Amygdala (tissue), 56 donors: ENCODE measurements around the gene DGKK.

Source experiments
- DNase-seq, 56 donors: peaks; one replicate each; lab custom pipeline; 2025; lab: John Stamatoyannopoulos, UW

The DGKK gene

GRCh38 chrX:50470103-50471031 is at the start of gene DGKK:
DGKK (minus strand) TSS chrX:50470825; CDS start chrX:50470678, 147 bp downstream.
- no peak for DNase-seq

- DNase-seq, result no peak
These were observed 44.2 kb upstream of the DGKK start for GRCh38 chrX:50514811-50515210.

GRCh38 chrX:50497114-50497513 is 26.5 kb upstream of the DGKK start:
- no peak for DNase-seq

- no peak for DNase-seq
These were observed 25.0 kb upstream of the DGKK start for GRCh38 chrX:50495616-50496015.

- no peak for DNase-seq
These were observed 22.1 kb upstream of the DGKK start for GRCh38 chrX:50492720-50493119.

GRCh38 chrX:50484662-50485061 is 14.0 kb upstream of the DGKK start:
- DNase-seq, result no peak

- no peak for DNase-seq
These were observed 12.7 kb upstream of the DGKK start for GRCh38 chrX:50483283-50483682.

- DNase-seq, result no peak
These were observed 4.6 kb upstream of the DGKK start for GRCh38 chrX:50475208-50475607.

GRCh38 chrX:50471390-50471789 is 765 bp upstream of the DGKK start:
- DNase-seq, result peak in 1 of 56 donors; percentile 3

GRCh38 chrX:50469206-50469605 is 1.4 kb downstream of the DGKK start:
- no peak for DNase-seq

- DNase-seq, result no peak
These were observed 11.0 kb downstream of the DGKK start for GRCh38 chrX:50459615-50460014.

GRCh38 chrX:50458483-50458882 is 12.1 kb downstream of the DGKK start:
- no peak for DNase-seq

GRCh38 chrX:50456712-50457484 is 13.7 kb downstream of the DGKK start:
- DNase-seq, result no peak

- no peak for DNase-seq
These were observed 17.8 kb downstream of the DGKK start for GRCh38 chrX:50452782-50453181.

GRCh38 chrX:50450324-50450723 is 20.3 kb downstream of the DGKK start:
- no peak for DNase-seq

- no peak for DNase-seq
These were observed 22.1 kb downstream of the DGKK start for GRCh38 chrX:50448565-50448964.

GRCh38 chrX:50447535-50447934 is 23.1 kb downstream of the DGKK start:
- DNase-seq, result no peak

- DNase-seq, result no peak
These were observed 28.1 kb downstream of the DGKK start for GRCh38 chrX:50442426-50443116.

GRCh38 chrX:50436797-50437196 is 33.8 kb downstream of the DGKK start:
- no peak for DNase-seq

- no peak for DNase-seq
These were observed 37.8 kb downstream of the DGKK start for GRCh38 chrX:50432829-50433289.

- no peak for DNase-seq
These were observed 39.0 kb downstream of the DGKK start for GRCh38 chrX:50431623-50432022.
